H1 (cell line): Measurements from ENCODE around the gene HPS3. TPM values are rescaled to one million over a fixed set of nuclear protein-coding genes. Genes with fewer than 3 reads are reported as not detected.

Experiments
- CTCF ChIA-PET: fragments of 300-600 bp; sonication (Branson Sonifier 250); formaldehyde crosslinking; loops from one replicate; lab custom pipeline; 2021; ENCODE audit not compliant: partially characterized antibody; lab: Charles Lee
- POLR2A ChIA-PET: fragments of 300-600 bp; sonication (Branson Sonifier 250); formaldehyde crosslinking; loops from one replicate; lab custom pipeline; 2021; ENCODE audit warnings: inconsistent platforms; ENCODE audit not compliant: partially characterized antibody; lab: Charles Lee
- DNase-seq, 2 experiments: peaks; one replicate each; pipeline versions ENCODE4 v3.0.0 to v3.0.0-alpha.2; 2010 to 2022; ENCODE audit warnings: low spot score in 2 of 2, low read depth in 1 of 2, mixed read lengths in 1 of 2
- FAIRE-seq: peaks from 2 replicates; lab custom pipeline; 2011; peaks lifted over from hg19 to GRCh38; lab: Jason Lieb, UNC
- H2AFZ ChIP-seq: 2 replicates; pipeline ENCODE4 v1.8.1; 2012; ENCODE audit warnings: low read length, inconsistent platforms
- H2AK5ac ChIP-seq: 2 replicates; pipeline ENCODE4 v1.6.1; 2013; ENCODE audit warnings: low read depth, low read length
- H2BK120ac ChIP-seq: replicated peaks from 2 replicates; pipeline ENCODE3; 2013; ENCODE audit warnings: low read depth, low read length, inconsistent platforms
- H2BK12ac ChIP-seq: 2 replicates; pipeline ENCODE4 v1.6.1; 2013; ENCODE audit warnings: low read depth, low read length
- H2BK15ac ChIP-seq: 2 replicates; pipeline ENCODE4 v1.6.1; 2013; ENCODE audit warnings: low read length
- H2BK20ac ChIP-seq: 2 replicates; pipeline ENCODE4 v1.6.1; 2013; ENCODE audit warnings: low read length
- H2BK5ac ChIP-seq: 2 replicates; pipeline ENCODE4 v1.6.1; 2013; ENCODE audit warnings: low read depth, low read length
- H3K14ac ChIP-seq: 2 replicates; pipeline ENCODE4 v1.6.1; 2013; ENCODE audit warnings: inconsistent platforms; ENCODE audit not compliant: insufficient read length
- H3K18ac ChIP-seq: 2 replicates; pipeline ENCODE4 v1.6.1; 2013; ENCODE audit warnings: low read length; ENCODE audit errors: extremely low read depth
- H3K23ac ChIP-seq: 2 replicates; pipeline ENCODE4 v1.6.1; 2013; ENCODE audit warnings: inconsistent platforms; ENCODE audit not compliant: insufficient read length
- H3K23me2 ChIP-seq: 2 replicates; pipeline ENCODE4 v1.6.1; 2013; ENCODE audit warnings: low read depth, low read length
- H3K27ac ChIP-seq: 2 replicates; pipeline ENCODE4 v1.6.1; 2011; ENCODE audit warnings: low read depth, low read length, inconsistent platforms
- H3K27me3 ChIP-seq, 4 experiments: replicated peaks in 1 of 4; 1 replicate in 1 of 4; 2 replicates in 3 of 4; pipeline versions ENCODE4 v1.6.1 to v1.8.1; 2011 to 2013; ENCODE audit warnings: low read length in 3 of 4, mild to moderate bottlenecking in 3 of 4, inconsistent platforms in 2 of 4, mixed read lengths in 2 of 4, moderate library complexity in 1 of 4; ENCODE audit not compliant: control insufficient read depth in 3 of 4, insufficient read depth in 3 of 4; ENCODE audit errors: extremely low read depth in 1 of 4
- H3K36me3 ChIP-seq, 4 experiments: 2 replicates each; pipeline versions ENCODE4 v1.6.1 to v1.8.1; 2011 to 2013; ENCODE audit warnings: mild to moderate bottlenecking in 4 of 4, low read length in 3 of 4, moderate library complexity in 2 of 4, control low read depth in 1 of 4, inconsistent platforms in 1 of 4; ENCODE audit not compliant: insufficient read depth in 4 of 4, control insufficient read depth in 2 of 4
- H3K4ac ChIP-seq: replicated peaks from 2 replicates; pipeline ENCODE3; 2013; ENCODE audit warnings: low read length, low read depth, mixed read lengths, inconsistent platforms; ENCODE audit not compliant: insufficient read length
- H3K4me1 ChIP-seq, 4 experiments: replicated peaks in 1 of 4; 1 replicate in 1 of 4; 2 replicates in 3 of 4; pipeline versions ENCODE4 v1.6.1 to v1.8.1; 2011 to 2013; ENCODE audit warnings: low read length in 3 of 4, inconsistent platforms in 2 of 4, mixed read lengths in 1 of 4; ENCODE audit not compliant: insufficient read depth in 4 of 4, control insufficient read depth in 3 of 4
- H3K4me2 ChIP-seq, 2 experiments: 2 replicates each; pipeline versions ENCODE4 v1.6.1 to v1.8.1; 2011 to 2013; ENCODE audit warnings: low read depth in 2 of 2, low read length in 2 of 2, control low read depth in 1 of 2, inconsistent platforms in 1 of 2, mild to moderate bottlenecking in 1 of 2; ENCODE audit not compliant: insufficient read depth in 1 of 2
- H3K4me3 ChIP-seq, 4 experiments: fragments of 200-600, 300-600 bp in 1 of 4; sonication (generic), shearing (Covaris generic), sonication (Bioruptor Twin) in 1 of 4; 2 replicates each; pipeline versions ENCODE4 v1.5.1 to v1.8.1; 2011 to 2016; ENCODE audit warnings: low read length in 4 of 4, low read depth in 3 of 4, control low read depth in 2 of 4, inconsistent platforms in 2 of 4, mild to moderate bottlenecking in 2 of 4, mixed read lengths in 1 of 4, moderate library complexity in 1 of 4; ENCODE audit not compliant: insufficient read depth in 2 of 4; ENCODE audit errors: extremely low read depth in 1 of 4
- H3K56ac ChIP-seq: replicated peaks from 2 replicates; pipeline ENCODE3; 2013; ENCODE audit warnings: low read depth, mild to moderate bottlenecking, mixed read lengths, low read length, inconsistent platforms; ENCODE audit not compliant: insufficient read length
- H3K79me1 ChIP-seq: 2 replicates; pipeline ENCODE4 v1.6.1; 2013; ENCODE audit warnings: low read depth, low read length, control low read depth
- H3K79me2 ChIP-seq, 2 experiments: 2 replicates each; pipeline versions ENCODE4 v1.6.1 to v1.8.1; 2012 to 2013; ENCODE audit warnings: low read length in 2 of 2, mild to moderate bottlenecking in 2 of 2, inconsistent platforms in 1 of 2; ENCODE audit not compliant: insufficient read depth in 2 of 2, control insufficient read depth in 1 of 2
- H3K9ac ChIP-seq, 4 experiments: replicated peaks in 1 of 4; 1 replicate in 1 of 4; 2 replicates in 3 of 4; pipeline versions ENCODE4 v1.6.1 to v1.8.1; 2011 to 2013; ENCODE audit warnings: low read depth in 3 of 4, low read length in 3 of 4, control low read depth in 2 of 4, mild to moderate bottlenecking in 2 of 4, moderate library complexity in 2 of 4, inconsistent platforms in 1 of 4; ENCODE audit errors: extremely low read depth in 1 of 4
- H3K9me3 ChIP-seq, 2 experiments: 2 replicates each; pipeline versions ENCODE4 v1.6.1 to v1.8.1; 2012 to 2013; ENCODE audit warnings: mild to moderate bottlenecking in 2 of 2, moderate library complexity in 2 of 2, control low read depth in 1 of 2, inconsistent platforms in 1 of 2, low read depth in 1 of 2, low read length in 1 of 2, mixed read lengths in 1 of 2; ENCODE audit not compliant: insufficient read depth in 2 of 2
- H4K20me1 ChIP-seq, 2 experiments: replicated peaks in 1 of 2; 2 replicates each; pipeline versions ENCODE3 to v1.8.1; 2011 to 2013; ENCODE audit warnings: inconsistent platforms in 2 of 2, low read length in 2 of 2, mild to moderate bottlenecking in 1 of 2; ENCODE audit not compliant: insufficient read depth in 2 of 2, control insufficient read depth in 1 of 2
- H4K5ac ChIP-seq: 2 replicates; pipeline ENCODE4 v1.6.1; 2013; ENCODE audit warnings: low read length, low read depth, mixed read lengths, inconsistent platforms; ENCODE audit not compliant: insufficient read length
- H4K8ac ChIP-seq: 2 replicates; pipeline ENCODE4 v1.8.0; 2013; ENCODE audit warnings: mild to moderate bottlenecking, moderate library complexity, low read length, inconsistent platforms; ENCODE audit not compliant: insufficient read depth; ENCODE audit errors: extremely low read depth
- H4K91ac ChIP-seq: replicated peaks from 2 replicates; pipeline ENCODE3; 2013; ENCODE audit warnings: low read length, mixed read lengths, inconsistent platforms; ENCODE audit not compliant: insufficient read length
- CHD1 ChIP-seq: IDR thresholded peaks from 2 replicates; pipeline ENCODE4 v1.6.1; 2012; ENCODE audit warnings: low read depth, low read length, improper control_type of control experiment
- CHD2 ChIP-seq: IDR thresholded peaks from 2 replicates; pipeline ENCODE4 v1.6.1; 2012; ENCODE audit warnings: low read length, improper control_type of control experiment
- CREB1 ChIP-seq: IDR thresholded peaks from 2 replicates; pipeline ENCODE4 v1.6.1; 2012; ENCODE audit warnings: inconsistent platforms
- CTBP2 ChIP-seq: IDR thresholded peaks from 2 replicates; pipeline ENCODE4 v1.7.0; 2011; ENCODE audit warnings: borderline replicate concordance, mild to moderate bottlenecking, moderate library complexity, mixed read lengths, low read length; ENCODE audit not compliant: insufficient read depth, insufficient read length
- CTCF ChIP-seq, 3 experiments: IDR thresholded peaks; 1 replicate in 2 of 3; 2 replicates in 1 of 3; pipeline versions ENCODE4 v1.5.1 to v1.6.1; 2011; ENCODE audit warnings: low read length in 3 of 3, mild to moderate bottlenecking in 3 of 3, inconsistent platforms in 2 of 3, low read depth in 1 of 3, moderate library complexity in 1 of 3; ENCODE audit not compliant: insufficient read depth in 1 of 3; ENCODE audit errors: control extremely low read depth in 1 of 3
- GTF2F1 ChIP-seq: IDR thresholded peaks from 2 replicates; pipeline ENCODE4 v1.6.1; 2012; ENCODE audit warnings: low read depth, low read length, improper control_type of control experiment, borderline replicate concordance
- HDAC2 ChIP-seq, 2 experiments: fragments of 300-600 bp in 1 of 2; sonication (generic) in 1 of 2; IDR thresholded peaks; 2 replicates each; pipeline ENCODE4 v1.6.1; 2011 to 2012; ENCODE audit warnings: low read depth in 2 of 2, low read length in 2 of 2, mild to moderate bottlenecking in 2 of 2, moderate library complexity in 2 of 2, borderline replicate concordance in 1 of 2, inconsistent platforms in 1 of 2
- MAX ChIP-seq: IDR thresholded peaks from 2 replicates; pipeline ENCODE4 v1.6.1; 2012; ENCODE audit warnings: inconsistent platforms
- PHF8 ChIP-seq: fragments of 200-600 bp; sonication (generic); conservative IDR thresholded peaks from 2 replicates; pipeline ENCODE4 v1.7.1; 2012; ENCODE audit warnings: low read depth, mild to moderate bottlenecking, inconsistent platforms, low read length, moderate library complexity
- POLR2A ChIP-seq, 2 experiments: IDR thresholded peaks; 1 replicate in 1 of 2; 2 replicates in 1 of 2; pipeline ENCODE4 v1.6.1; 2011; ENCODE audit warnings: low read depth in 2 of 2, low read length in 2 of 2, mild to moderate bottlenecking in 2 of 2; ENCODE audit errors: control extremely low read depth in 1 of 2
- POLR2AphosphoS5 ChIP-seq: IDR thresholded peaks from 2 replicates; pipeline ENCODE4 v1.6.1; 2011; ENCODE audit warnings: low read depth, low read length
- SP2 ChIP-seq: IDR thresholded peaks from 2 replicates; pipeline ENCODE4 v1.6.1; 2012; ENCODE audit warnings: mild to moderate bottlenecking, low read length, inconsistent platforms
- WGBS, 2 experiments: shearing (Covaris generic) in 1 of 2; methylation state at CpG; one replicate each; pipeline versions ENCODE4 v1.1.6 to v1.1.7; 2013 to 2015; ENCODE audit warnings: low lambda C conversion rate in 2 of 2, mixed read lengths in 2 of 2, inconsistent platforms in 1 of 2, low coverage in 1 of 2, missing lambda C conversion rate in 1 of 2; ENCODE audit not compliant: insufficient replicate concordance in 2 of 2, insufficient coverage in 1 of 2, insufficient read length in 1 of 2; ENCODE audit errors: extremely low coverage in 1 of 2, missing lambda C conversion rate in 1 of 2; 5-methylcytosine and 5-hydroxymethylcytosine counted together
- polyA plus RNA-seq, 7 experiments: library from polyadenylated mRNA; depleted of rRNA in 3 of 7; stranded (reverse) in 5 of 7; unstranded in 2 of 7; fragments of >200 nt in 5 of 7; fragments of 200-250 nt in 2 of 7; gene quantifications; 1 replicate in 5 of 7; 2 replicates in 1 of 7; 4 replicates in 1 of 7; pipeline versions ENCODE4 v1.2.1 to v1.2.3, GENCODE V29; 2011 to 2013; ENCODE audit warnings: missing spikeins in 2 of 7, mixed read lengths in 2 of 7
- total RNA-seq: library from RNA; stranded (reverse); fragmentation: NEBNext Ultra II Directional; extraction: Animal tissue kit (Norgen Biotek cat#: 25700); gene quantifications from 2 replicates; pipeline ENCODE4 v1.2.1, GENCODE V29; 2021

HPS3 gene
- total and polyA plus RNA-seq, 2 of the 8 experiments (the other 6 are each of a cell fraction or from before 2014, with no cell fraction given): 23.7 to 48.7 TPM

GRCh38 chr3:149145356-149145755 lies 15.9 kb downstream of the HPS3 start:
- 88% methylated on average over 2 of the region's 2 CpGs; no CpG with 5 or more reads in 1 of the 2 experiments for WGBS, 2 experiments
- Histone ChIP-seq H3K4me3 (no peak overlapping the region), H3K23me2 (no peaks in the 10 kb centered on the region), H4K20me1 (no peaks in the 10 kb centered on the region), H3K18ac (no peak overlapping the region), H2BK120ac (no peak overlapping the region), H2BK5ac (no peak overlapping the region), H3K27ac (no peak overlapping the region), H3K79me1 (no peaks in the 10 kb centered on the region), H3K14ac (no peak overlapping the region), H2AFZ (no peak overlapping the region), H4K8ac (no peak overlapping the region), H2BK20ac (no peak overlapping the region), H3K9me3 (no peaks in the 10 kb centered on the region), H3K23ac (no peak overlapping the region), H2BK15ac (no peak overlapping the region), H3K4me2 (no peak overlapping the region), H4K5ac (no peak overlapping the region), H3K36me3 (peaks cover 7 to 76% (median 30%) of the 10 kb centered on the region in 4 experiments; a peak in 7 of 8 replicates), H3K27me3 (no peaks in the 10 kb centered on the region), H2AK5ac (no peak overlapping the region), H3K9ac (no peak overlapping the region), H2BK12ac (no peak overlapping the region), H3K56ac (no peak overlapping the region), H3K4me1 (no peaks in the 10 kb centered on the region), H3K4ac (no peak overlapping the region), H3K79me2 (no peaks in the 10 kb centered on the region), H4K91ac (no peak overlapping the region)
- POLR2A ChIA-PET: no interaction called here
- CTCF ChIA-PET: interaction anchor here (0.6 kb wide), 1 partner anchor 190 kb away, joined by 3 read pairs; no protein-coding TSS in a partner anchor
- DNase-seq (no peak), FAIRE-seq (no peak)
- TF ChIP-seq CHD1 (no peak), HDAC2 (IDR thresholded peaks at IDR 0.05; ENCODE audit: borderline replicate concordance in 1 of 2, low read depth in 2 of 2, low read length in 2 of 2) (no peak), CTBP2 (no peak), CREB1 (no peak), CTCF (IDR thresholded peaks at IDR 0.05; ENCODE audit: control extremely low read depth in 1 of 3, insufficient read depth in 1 of 3, low read depth in 1 of 3, low read length in 3 of 3) (no peak), GTF2F1 (no peak), POLR2A (IDR thresholded peaks at IDR 0.05; ENCODE audit: control extremely low read depth in 1 of 2, low read depth in 2 of 2, low read length in 2 of 2) (no peak), MAX (no peak), SP2 (no peak), POLR2AphosphoS5 (no peak), CHD2 (no peak), PHF8 (no peak)
